ENCODE measurements around the gene MYO10. TPM values are rescaled to one million over a fixed set of nuclear protein-coding genes. Genes with fewer than 3 reads are reported as not detected.

The MYO10 gene
- total RNA-seq, 4 donors from 2014 or later, result 21.0 to 29.8 (median 27.3) TPM

DNA sequence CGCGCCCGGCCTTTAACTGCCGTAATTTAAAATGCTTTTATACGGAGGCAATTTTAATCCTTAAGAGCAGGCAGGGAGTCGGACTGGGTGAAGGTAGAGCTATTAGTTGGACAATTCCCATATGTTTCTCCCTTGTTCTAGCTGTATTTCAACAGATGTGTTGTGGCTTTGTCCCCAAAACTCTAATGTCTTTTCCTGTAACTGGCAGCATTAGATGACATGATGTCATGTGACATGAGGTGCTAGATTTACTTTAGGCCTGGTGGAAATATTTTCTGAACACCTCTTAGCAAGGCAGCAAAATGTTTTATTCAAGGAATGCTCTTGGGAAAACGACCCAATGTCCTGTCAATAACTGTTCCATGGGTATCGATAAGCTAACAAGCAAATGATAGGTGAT lies 8.5 kb downstream of the MYO10 start:
- WGBS, 2 donors, result 90 to 93% methylated on average over 8 of the region's 8 CpGs
- Histone ChIP-seq H3K36me3 (no peaks in the 10 kb centered on the region), H3K4me1 (peaks cover 0 to 19% (median 9%) of the 10 kb centered on the region in 3 donors), H3K4me3 (no peak overlapping the region), H3K9me3 (no peaks in the 10 kb centered on the region), H3K27me3 (no peaks in the 10 kb centered on the region), H3K27ac (no peak overlapping the region)
- no peak for DNase-seq
- intact Hi-C loops (cut with DNase I), result no loop called here
- TF ChIP-seq POLR2A (IDR thresholded peaks at IDR 0.05) (no peak), CTCF (IDR thresholded peaks at IDR 0.05) (no peak)

DNA sequence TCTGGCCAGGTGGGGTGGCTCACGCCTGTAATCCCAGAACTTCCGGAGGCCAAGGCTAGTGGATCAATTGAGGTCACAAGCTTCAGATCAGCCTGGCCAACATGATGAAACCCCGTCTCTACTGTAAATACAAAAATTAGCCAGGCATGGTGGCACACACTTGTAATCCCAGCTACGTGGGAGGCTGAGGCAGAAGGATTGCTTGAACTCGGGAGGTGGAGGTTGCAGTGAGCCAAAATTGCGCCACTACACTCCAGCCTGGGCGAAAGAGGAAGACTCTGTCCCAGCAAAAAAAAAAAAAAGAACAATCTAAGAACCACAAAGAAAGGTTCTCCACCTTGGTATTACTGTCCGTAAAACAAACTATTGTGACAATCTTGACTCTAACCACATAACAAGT lies 9.7 kb downstream of the MYO10 start:
- H3K9me3 ChIP-seq, result no peaks in the 10 kb centered on the region
- no peak for DNase-seq
- 87% methylated on average over 8 of the region's 8 CpGs for WGBS, 2 donors
- H3K4me1 ChIP-seq, result peaks cover 0 to 7% (median 4%) of the 10 kb centered on the region in 3 donors
- no peaks in the 10 kb centered on the region for H3K27me3 ChIP-seq
- TF ChIP-seq POLR2A (IDR thresholded peaks at IDR 0.05) (no peak), CTCF (IDR thresholded peaks at IDR 0.05) (no peak)
- H3K4me3 ChIP-seq, result no peak overlapping the region
- no peak overlapping the region for H3K27ac ChIP-seq
- intact Hi-C loops (cut with DNase I), result no loop called here
- H3K36me3 ChIP-seq, result no peaks in the 10 kb centered on the region

- Histone ChIP-seq H3K27me3 (no peaks in the 10 kb centered on the region), H3K4me1 (peaks cover 0 to under 1% (median 0%) of the 10 kb centered on the region in 3 donors), H3K4me3 (no peak overlapping the region), H3K36me3 (no peaks in the 10 kb centered on the region), H3K9me3 (no peaks in the 10 kb centered on the region), H3K27ac (no peak overlapping the region)
- WGBS, 2 donors, result 73 to 78% methylated on average over 8 of the region's 8 CpGs
- TF ChIP-seq POLR2A (IDR thresholded peaks at IDR 0.05) (no peak), CTCF (IDR thresholded peaks at IDR 0.05) (no peak)
- intact Hi-C loops (cut with DNase I), result no loop called here
- no peak for DNase-seq
Observed at GRCh38 chr5:16924206-16924605, 11.9 kb downstream of the MYO10 start.

- TF ChIP-seq POLR2A (IDR thresholded peaks at IDR 0.05) (no peak), CTCF (IDR thresholded peaks at IDR 0.05) (no peak)
- Histone ChIP-seq H3K4me1 (peaks cover 0 to 15% (median 5%) of the 10 kb centered on the region in 3 donors), H3K27ac (no peak overlapping the region), H3K4me3 (no peak overlapping the region), H3K27me3 (no peaks in the 10 kb centered on the region), H3K36me3 (no peaks in the 10 kb centered on the region), H3K9me3 (no peaks in the 10 kb centered on the region)
- intact Hi-C loops (cut with DNase I), result no loop called here
- WGBS, 2 donors, result 75 to 78% methylated on average over 3 of the region's 3 CpGs
- DNase-seq, result no peak
Observed at GRCh38 chr5:16922430-16922829, 13.7 kb downstream of the MYO10 start.

GRCh38 chr5:16921211-16921610 lies 14.9 kb downstream of the MYO10 start:
- Histone ChIP-seq H3K9me3 (no peaks in the 10 kb centered on the region), H3K36me3 (no peaks in the 10 kb centered on the region), H3K4me3 (no peak overlapping the region), H3K27ac (no peak overlapping the region), H3K4me1 (peaks cover 5 to 27% (median 7%) of the 10 kb centered on the region in 3 donors), H3K27me3 (no peaks in the 10 kb centered on the region)
- intact Hi-C loops (cut with DNase I), result no loop called here
- DNase-seq, result no peak
- TF ChIP-seq POLR2A (IDR thresholded peaks at IDR 0.05) (no peak), CTCF (IDR thresholded peaks at IDR 0.05) (no peak)
- WGBS, 2 donors, result 77 to 79% methylated on average over 4 of the region's 4 CpGs
